CD14-positive monocyte (primary cell): ENCODE results near the gene HADHA. TPM values are rescaled to one million over a fixed set of nuclear protein-coding genes. Genes with fewer than 3 reads are reported as not detected.

ENCODE experiments used
- DNase-seq, 3 donors: peaks; one replicate each; pipeline ENCODE4 v3.0.0-alpha.2; 2011 to 2022
- H2AFZ ChIP-seq: 2 replicates; pipeline ENCODE4 v1.6.0; 2012; ENCODE audit warnings: mild to moderate bottlenecking, low read depth, low read length, inconsistent platforms; ENCODE audit not compliant: insufficient read depth, poor library complexity, severe bottlenecking
- H3K27ac ChIP-seq, 2 donors: 1 replicate in 1 of 2; 2 replicates in 1 of 2; pipeline ENCODE4 v1.5.1; 2012 to 2013; ENCODE audit warnings: low read length in 2 of 2, control low read depth in 1 of 2, inconsistent platforms in 1 of 2, low read depth in 1 of 2, mild to moderate bottlenecking in 1 of 2
- H3K27me3 ChIP-seq, 2 donors: one replicate each; pipeline versions ENCODE4 v1.6.0 to v1.6.1; 2011 to 2013; ENCODE audit warnings: low read length in 2 of 2; ENCODE audit not compliant: control insufficient read depth in 2 of 2, insufficient read depth in 2 of 2
- H3K36me3 ChIP-seq, 2 donors: replicated peaks in 1 of 2; 1 replicate in 1 of 2; 2 replicates in 1 of 2; pipeline versions ENCODE4 v1.5.1 to v1.6.1; 2012 to 2013; ENCODE audit warnings: low read length in 2 of 2, control low read depth in 1 of 2, inconsistent platforms in 1 of 2, mild to moderate bottlenecking in 1 of 2; ENCODE audit not compliant: insufficient read depth in 2 of 2, control insufficient read depth in 1 of 2
- H3K4me1 ChIP-seq, 2 donors: 1 replicate in 1 of 2; 2 replicates in 1 of 2; pipeline versions ENCODE4 v1.5.1 to v1.6.1; 2012 to 2013; ENCODE audit warnings: low read length in 2 of 2, control low read depth in 1 of 2, inconsistent platforms in 1 of 2, mild to moderate bottlenecking in 1 of 2, moderate library complexity in 1 of 2; ENCODE audit not compliant: insufficient read depth in 2 of 2, control insufficient read depth in 1 of 2
- H3K4me2 ChIP-seq: replicated peaks from 2 replicates; pipeline ENCODE3; 2012; ENCODE audit warnings: low read length, moderate library complexity, mild to moderate bottlenecking; ENCODE audit not compliant: poor library complexity, severe bottlenecking; ENCODE audit errors: extremely low read depth
- H3K4me3 ChIP-seq, 3 experiments: fragments of 200-600 bp in 1 of 3; sonication (generic) in 1 of 3; replicated peaks in 1 of 3; 1 replicate in 2 of 3; 2 replicates in 1 of 3; pipeline ENCODE4 v1.5.1; 2011 to 2013; ENCODE audit warnings: low read length in 3 of 3, mild to moderate bottlenecking in 3 of 3, control low read depth in 2 of 3, low read depth in 2 of 3, inconsistent platforms in 1 of 3, moderate library complexity in 1 of 3
- H3K79me2 ChIP-seq: 2 replicates; pipeline ENCODE4 v1.6.0; 2012; ENCODE audit warnings: mild to moderate bottlenecking, control low read depth, inconsistent platforms, low read length, moderate library complexity; ENCODE audit not compliant: insufficient read depth
- H3K9ac ChIP-seq: 2 replicates; pipeline ENCODE4 v1.6.0; 2017; ENCODE audit warnings: low read length, mild to moderate bottlenecking; ENCODE audit not compliant: insufficient read depth, poor library complexity, severe bottlenecking
- H3K9me3 ChIP-seq, 2 donors: replicated peaks in 1 of 2; 1 replicate in 1 of 2; 2 replicates in 1 of 2; pipeline versions ENCODE4 v1.5.1 to v1.6.1; 2012 to 2013; ENCODE audit warnings: low read length in 2 of 2, control low read depth in 1 of 2; ENCODE audit not compliant: control insufficient read depth in 1 of 2, insufficient read depth in 1 of 2
- H4K20me1 ChIP-seq: 2 replicates; pipeline ENCODE4 v1.6.0; 2012; ENCODE audit warnings: mild to moderate bottlenecking, low read length, control low read depth, moderate library complexity; ENCODE audit not compliant: insufficient read depth
- H3K27ac Mint-ChIP-seq, 7 donors: one replicate each; pipeline ENCODE4 v1.8.0; 2020; ENCODE audit warnings: mild to moderate bottlenecking in 7 of 7, mixed read lengths in 7 of 7, moderate library complexity in 6 of 7, inconsistent platforms in 2 of 7
- H3K27me3 Mint-ChIP-seq, 3 donors: one replicate each; pipeline ENCODE4 v1.8.0; 2021 to 2022; ENCODE audit warnings: low read depth in 3 of 3, mild to moderate bottlenecking in 3 of 3, mixed read lengths in 3 of 3, moderate library complexity in 3 of 3, inconsistent platforms in 1 of 3
- H3K36me3 Mint-ChIP-seq, 2 donors: one replicate each; pipeline ENCODE4 v1.8.0; 2020; ENCODE audit warnings: mixed read lengths in 2 of 2, inconsistent platforms in 1 of 2, mild to moderate bottlenecking in 1 of 2
- H3K4me1 Mint-ChIP-seq: one replicate; pipeline ENCODE4 v1.8.0; 2020; ENCODE audit warnings: mild to moderate bottlenecking, mixed read lengths
- H3K4me3 Mint-ChIP-seq, 2 donors: one replicate each; pipeline ENCODE4 v1.8.0; 2020; ENCODE audit warnings: mild to moderate bottlenecking in 2 of 2, mixed read lengths in 2 of 2, moderate library complexity in 1 of 2
- H3K9me3 Mint-ChIP-seq, 7 donors: one replicate each; pipeline ENCODE4 v1.8.0; 2020 to 2022; ENCODE audit warnings: mixed read lengths in 7 of 7, mild to moderate bottlenecking in 6 of 7, moderate library complexity in 6 of 7, inconsistent platforms in 2 of 7
- CTCF ChIP-seq: fragments of 200-600 bp; IDR thresholded peaks from one replicate; pipeline ENCODE4 v1.8.0; 2022; ENCODE audit warnings: antibody characterized with exemption, mild to moderate bottlenecking
- WGBS: methylation state at CpG from one replicate; pipeline ENCODE4 v1.1.5; 2013; ENCODE audit warnings: missing lambda C conversion rate; ENCODE audit not compliant: insufficient coverage; 5-methylcytosine and 5-hydroxymethylcytosine counted together
- intact Hi-C, 2 donors: fragments of 100-400 bp; cut with micrococcal nuclease; formaldehyde crosslinking; loops; one replicate each; pipeline versions ENCODE4 v1.15.0 to v1.15.1; 2023
- polyA plus RNA-seq, 3 donors: library from polyadenylated mRNA; depleted of rRNA in 1 of 3; unstranded in 2 of 3; stranded (reverse) in 1 of 3; fragments of 300-500 nt in 2 of 3; fragments of >200 nt in 1 of 3; fragmentation: Illumina TruSeq in 2 of 3; gene quantifications; 1 replicate in 2 of 3; 2 replicates in 1 of 3; pipeline ENCODE4 v1.2.3, GENCODE V29; 2012 to 2021

Gene HADHA
- polyA plus RNA-seq, 3 donors, result 60.2 to 187 (median 155) TPM

DNA sequence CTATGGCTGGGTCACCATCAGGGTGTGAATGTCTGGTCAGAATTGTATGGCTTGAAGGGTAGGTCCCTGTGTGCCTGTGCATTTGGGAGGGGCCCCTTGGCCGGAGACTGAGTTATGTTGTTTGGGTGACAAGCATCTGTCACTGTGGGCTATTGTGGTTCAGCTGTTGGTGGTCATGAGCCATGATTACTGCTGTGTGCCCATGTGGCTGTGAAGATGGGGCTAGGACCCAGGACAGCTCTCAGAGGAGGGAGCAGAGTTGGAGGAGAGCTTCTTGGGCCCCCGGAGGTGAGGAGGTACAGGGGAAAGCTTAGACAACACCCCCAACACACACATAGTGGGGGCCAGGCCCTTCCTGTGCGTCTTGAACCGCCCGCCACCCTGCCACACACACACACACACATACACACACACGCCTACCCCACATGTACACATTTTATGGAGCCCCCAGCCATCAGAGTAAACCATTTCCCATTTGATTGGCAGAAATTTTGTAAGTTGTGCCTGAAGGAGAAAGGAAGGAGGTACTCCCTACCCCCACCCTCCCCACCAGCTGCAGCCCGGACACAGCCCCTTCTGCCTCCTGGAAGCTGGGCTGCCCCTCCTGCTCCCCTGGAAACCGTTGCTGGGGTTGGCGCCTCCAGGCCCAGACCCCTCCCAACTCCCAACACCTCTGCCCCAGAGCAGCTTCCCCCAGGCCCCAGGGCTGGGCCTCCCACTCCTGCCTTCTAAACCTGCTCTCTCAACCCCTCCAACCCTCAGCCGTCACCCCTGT, 69.6 kb downstream of the HADHA start:
- Histone ChIP-seq H3K4me3 (no peak overlapping the region), H3K9me3 (no peaks in the 10 kb centered on the region), H3K27me3 (peaks cover 15 to 63% of the 10 kb centered on the region in 2 donors), H3K36me3 (no peaks in the 10 kb centered on the region), H3K79me2 (no peaks in the 10 kb centered on the region), H3K27ac (no peak overlapping the region), H3K4me1 (peaks cover 19 to 26% of the 10 kb centered on the region in 2 donors), H3K9ac (no peak overlapping the region), H3K4me2 (no peak overlapping the region), H4K20me1 (no peaks in the 10 kb centered on the region), H2AFZ (no peak overlapping the region)
- H3K4me1 Mint-ChIP-seq, result peaks cover 25% of the 10 kb centered on the region
- no peak overlapping the region for H3K27ac Mint-ChIP-seq
- TF ChIP-seq CTCF, result no peak
- 69% methylated on average over 1 of the region's 10 CpGs for WGBS
- H3K4me3 Mint-ChIP-seq, result peak overlapping the region in 1 of 2 donors; percentile 76
- intact Hi-C loops, result no loop called here
- H3K36me3 Mint-ChIP-seq, result peaks cover 15% of the 10 kb centered on the region in 2 donors
- H3K27me3 Mint-ChIP-seq, result peaks cover 62 to 89% (median 67%) of the 10 kb centered on the region in 3 donors
- no peak for DNase-seq
- peaks cover 7 to 17% (median 11%) of the 10 kb centered on the region in 7 donors for H3K9me3 Mint-ChIP-seq

- peak overlapping the region; percentile 64 to 84 for H3K4me3 Mint-ChIP-seq
- 23% methylated on average over 23 of the region's 46 CpGs for WGBS
- H3K4me1 Mint-ChIP-seq, result peaks cover 18% of the 10 kb centered on the region
- H3K4me1 ChIP-seq, result peaks cover 12 to 19% of the 10 kb centered on the region in 2 donors
- peaks cover 7 to 17% (median 11%) of the 10 kb centered on the region in 7 donors for H3K9me3 Mint-ChIP-seq
- peaks cover 12 to 15% of the 10 kb centered on the region in 2 donors for H3K36me3 Mint-ChIP-seq
- TF ChIP-seq CTCF, result no peak
- peaks cover 60 to 86% (median 61%) of the 10 kb centered on the region in 3 donors for H3K27me3 Mint-ChIP-seq
- H2AFZ ChIP-seq, result no peak overlapping the region
- no peak overlapping the region for H3K9ac ChIP-seq
- H3K27me3 ChIP-seq, result peaks cover 15 to 56% of the 10 kb centered on the region in 2 donors
- no peaks in the 10 kb centered on the region for H4K20me1 ChIP-seq
- H3K4me2 ChIP-seq, result peak overlapping the region; percentile 74
- no peak overlapping the region for H3K4me3 ChIP-seq
- H3K36me3 ChIP-seq, result no peaks in the 10 kb centered on the region
- no peak overlapping the region for H3K27ac Mint-ChIP-seq
- intact Hi-C loops, result no loop called here
- H3K27ac ChIP-seq, result no peak overlapping the region
- H3K9me3 ChIP-seq, result no peaks in the 10 kb centered on the region
- no peak for DNase-seq
- no peaks in the 10 kb centered on the region for H3K79me2 ChIP-seq
Measured at GRCh38 chr2:26173776-26174482, 70.5 kb downstream of the HADHA start.
